GM12872 (cell line): ENCODE results near the gene DNASE1L3.

Source experiments
- CTCF ChIP-seq: IDR thresholded peaks from 3 replicates; pipeline ENCODE4 v1.5.1; 2011; ENCODE audit warnings: low read depth, mild to moderate bottlenecking, low read length, moderate library complexity; ENCODE audit not compliant: insufficient read depth

Gene DNASE1L3

GRCh38 chr3:58214484-58215316 is 3.9 kb upstream of the DNASE1L3 start:
- peak; percentile 68 for TF ChIP-seq CTCF

GRCh38 chr3:58209933-58210332 is 839 bp downstream of the DNASE1L3 start:
- TF ChIP-seq CTCF = no peak

GRCh38 chr3:58207954-58208353 is 2.8 kb downstream of the DNASE1L3 start:
- no peak for TF ChIP-seq CTCF

DNA sequence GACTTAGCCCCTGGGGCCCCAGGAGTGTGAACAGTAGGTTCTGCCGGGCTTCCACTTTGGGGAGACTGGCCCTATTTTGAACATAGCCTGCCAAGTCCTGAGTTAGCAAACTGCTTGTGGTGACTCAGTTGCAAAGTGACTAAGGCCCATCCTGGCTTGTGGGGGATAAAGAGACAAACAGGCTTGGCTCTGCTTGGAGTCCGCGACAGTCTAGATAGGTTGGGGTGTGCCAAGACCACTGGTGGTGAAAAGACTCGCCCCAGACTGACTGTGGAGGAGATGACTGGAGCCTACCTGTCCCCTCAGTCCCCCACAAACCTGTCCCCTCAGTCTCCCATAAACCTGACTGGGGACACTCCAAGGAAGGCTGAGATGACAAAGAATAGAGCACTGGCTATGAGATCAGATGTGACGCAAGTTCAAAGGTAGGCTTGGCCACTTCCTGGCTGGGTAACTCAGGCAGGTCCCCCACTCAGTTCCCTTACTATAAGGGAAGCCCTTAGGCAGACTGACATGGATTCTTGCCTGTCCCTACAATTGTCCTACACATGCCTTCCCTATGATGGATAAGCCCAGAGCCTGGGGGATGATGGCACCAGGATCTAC is 4.3 kb downstream of the DNASE1L3 start:
- TF ChIP-seq CTCF = no peak

GRCh38 chr3:58205981-58206380 is 4.8 kb downstream of the DNASE1L3 start:
- TF ChIP-seq CTCF = no peak

DNA sequence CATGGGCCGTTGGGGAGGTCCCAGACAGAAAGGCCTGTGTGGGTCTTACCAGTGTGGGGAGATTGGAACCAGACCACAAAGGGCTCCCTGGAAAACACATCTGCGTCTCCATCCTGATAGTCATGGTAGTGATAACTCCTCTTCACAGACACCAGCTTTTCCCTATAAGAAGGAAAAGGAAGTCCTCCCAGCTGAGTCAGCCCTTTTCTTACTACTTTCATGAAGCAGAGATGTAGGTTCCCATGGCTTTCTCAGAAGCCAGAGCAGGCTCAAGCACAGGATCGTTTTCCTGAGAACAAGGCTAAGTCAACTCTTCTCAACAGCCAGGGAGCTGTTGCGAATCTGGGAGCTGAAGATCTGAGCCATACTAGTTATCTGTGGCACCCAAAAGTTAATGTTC is 6.1 kb downstream of the DNASE1L3 start:
- no peak for TF ChIP-seq CTCF

GRCh38 chr3:58203541-58203940 is 7.2 kb downstream of the DNASE1L3 start:
- TF ChIP-seq CTCF = no peak
